Stimulated activated CD8-positive, alpha-beta memory T cell treated with anti-CD3 and anti-CD28 coated beads, Interleukin-2, amount 100 ng/mL, for 48 hours (primary cell): ENCODE results near the gene FNDC3A.
"Not testable (repeated sequence)": the region's sequence is repeated elsewhere in the genome, so short reads cannot be mapped to it uniquely, and the experiment has no call there.

ENCODE experiments used
- DNase-seq, 2 donors: peaks; one replicate each; pipeline ENCODE4 v3.0.0-alpha.2; 2020; ENCODE audit warnings: low read depth in 2 of 2

Gene FNDC3A

GRCh38 chr13:48975101-48975855, 434 bp upstream of the FNDC3A start:
- DNase-seq: peak; percentile 3

- no peak for DNase-seq
These were observed 1.0 kb downstream of the FNDC3A start for GRCh38 chr13:48976576-48977285.

GRCh38 chr13:48977286-48977625, 1.5 kb downstream of the FNDC3A start:
- no peak for DNase-seq

GRCh38 chr13:48977973-48978372, 2.3 kb downstream of the FNDC3A start:
- DNase-seq: no peak

- no peak for DNase-seq
These were observed 3.4 kb downstream of the FNDC3A start for GRCh38 chr13:48978942-48979601.

GRCh38 chr13:48979892-48980291, 4.2 kb downstream of the FNDC3A start:
- no peak for DNase-seq

GRCh38 chr13:48983331-48983730, 7.6 kb downstream of the FNDC3A start:
- DNase-seq: no peak

GRCh38 chr13:48985756-48986155, 10.0 kb downstream of the FNDC3A start:
- DNase-seq: no peak

GRCh38 chr13:48990900-48991299, 15.2 kb downstream of the FNDC3A start:
- no peak for DNase-seq

GRCh38 chr13:48993150-48993549, 17.4 kb downstream of the FNDC3A start:
- no peak for DNase-seq

GRCh38 chr13:48994706-48995105, 19.0 kb downstream of the FNDC3A start:
- no peak for DNase-seq

GRCh38 chr13:48998641-48999292, 23.1 kb downstream of the FNDC3A start:
- DNase-seq: no peak

- no peak for DNase-seq
These were observed 24.5 kb downstream of the FNDC3A start for GRCh38 chr13:49000247-49000646.

GRCh38 chr13:49018986-49019635, 43.4 kb downstream of the FNDC3A start:
- not testable (repeated sequence) for DNase-seq

GRCh38 chr13:49020328-49020727, 44.6 kb downstream of the FNDC3A start:
- no peak for DNase-seq

- no peak for DNase-seq
These were observed 45.3 kb downstream of the FNDC3A start for GRCh38 chr13:49020940-49021553.

- no peak for DNase-seq
These were observed 46.2 kb downstream of the FNDC3A start for GRCh38 chr13:49021953-49022352.

- no peak for DNase-seq
These were observed 46.9 kb downstream of the FNDC3A start for GRCh38 chr13:49022472-49023144.

GRCh38 chr13:49023431-49023830, 47.7 kb downstream of the FNDC3A start:
- DNase-seq: no peak

GRCh38 chr13:49026851-49027250, 51.1 kb downstream of the FNDC3A start:
- DNase-seq: no peak

- DNase-seq: no peak
These were observed 53.9 kb downstream of the FNDC3A start for GRCh38 chr13:49029570-49029969.
